ENCODE measurements around the gene ADH1B.
A peak's percentile ranks its signal among the peaks of the same experiment; 100 is the strongest.
"Not testable (repeated sequence)": the region's sequence is repeated elsewhere in the genome, so short reads cannot be mapped to it uniquely, and the experiment has no call there.

The ADH1B gene

DNA sequence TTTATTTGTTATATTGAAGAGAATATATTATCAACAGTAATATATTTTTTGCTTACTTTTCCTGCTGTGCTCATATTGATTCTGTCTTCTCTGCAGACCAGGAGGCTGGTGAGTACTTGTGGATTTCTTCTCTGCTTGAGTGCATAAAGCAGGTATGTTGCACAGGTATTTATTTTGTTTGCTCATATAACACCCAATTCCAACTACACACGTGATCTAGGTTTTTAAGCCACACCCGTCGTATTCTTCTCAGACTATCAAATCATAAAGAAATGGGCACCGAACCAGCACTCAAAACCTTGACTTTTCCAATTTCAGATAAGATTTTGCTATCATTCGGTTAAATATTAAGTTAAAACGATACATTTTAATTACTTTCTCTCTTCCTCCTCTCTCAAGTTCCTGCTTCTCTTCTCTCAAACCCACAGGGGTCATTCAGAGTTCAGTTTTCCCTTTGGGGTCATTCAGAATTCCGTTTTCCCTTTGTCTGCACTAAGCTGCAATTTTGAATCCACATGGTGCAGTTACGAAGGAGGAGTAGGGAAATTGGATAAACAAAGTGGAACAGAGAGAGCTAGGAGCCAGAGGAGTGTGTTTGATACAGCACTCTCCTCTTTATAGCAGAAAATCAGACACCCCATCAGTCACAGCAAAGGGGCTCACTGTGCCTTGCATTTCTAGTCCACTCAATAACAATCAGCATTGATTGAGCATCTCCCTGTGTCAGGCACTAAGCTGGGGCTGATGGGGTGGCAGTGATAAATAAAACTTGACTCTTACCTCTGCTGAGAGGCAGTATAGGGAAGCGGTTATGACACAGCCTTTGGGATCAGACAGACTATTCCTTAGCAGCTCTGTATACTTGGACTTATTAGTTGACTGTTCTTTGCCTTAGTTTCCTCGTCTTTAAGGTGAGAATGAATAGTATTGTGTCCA lies 31.7 kb upstream of the ADH1B start, which contains the start of gene ADH1C:
Gene ADH1C, minus strand, starts transcription at position 145 of the 936 bp plus-strand sequence. Its CDS starts 71 bp downstream, at position 74.
- no peaks in the 10 kb centered on the region for H3K27me3 ChIP-seq (ENCODE audit: control insufficient read depth in 1 of 2, insufficient read depth in 2 of 2, low read length in 2 of 2)
- peak within 1 kb of the TSS; percentile 55 to 67 for H3K4me3 ChIP-seq (ENCODE audit: low read depth in 1 of 2, low read length in 2 of 2)
- peaks cover 10 to 16% of the 10 kb centered on the region in 2 donors for H3K4me1 ChIP-seq (ENCODE audit: control insufficient read depth in 1 of 2, insufficient read depth in 2 of 2, low read length in 2 of 2)
- H3K27ac ChIP-seq (ENCODE audit: low read depth, low read length), result no peak within 1 kb of the TSS
- peaks cover 0 to 6% of the 10 kb centered on the region in 2 donors for H3K36me3 ChIP-seq (ENCODE audit: control insufficient read depth in 1 of 2, insufficient read depth in 2 of 2, low read length in 2 of 2)
- peak within 1 kb of the TSS; percentile 2 to 28 for H3K9ac ChIP-seq (ENCODE audit: low read depth in 1 of 2, low read length in 2 of 2)
- H3K9me3 ChIP-seq (ENCODE audit: control insufficient read depth in 1 of 2, low read length in 2 of 2), result no peaks in the 10 kb centered on the region

DNA sequence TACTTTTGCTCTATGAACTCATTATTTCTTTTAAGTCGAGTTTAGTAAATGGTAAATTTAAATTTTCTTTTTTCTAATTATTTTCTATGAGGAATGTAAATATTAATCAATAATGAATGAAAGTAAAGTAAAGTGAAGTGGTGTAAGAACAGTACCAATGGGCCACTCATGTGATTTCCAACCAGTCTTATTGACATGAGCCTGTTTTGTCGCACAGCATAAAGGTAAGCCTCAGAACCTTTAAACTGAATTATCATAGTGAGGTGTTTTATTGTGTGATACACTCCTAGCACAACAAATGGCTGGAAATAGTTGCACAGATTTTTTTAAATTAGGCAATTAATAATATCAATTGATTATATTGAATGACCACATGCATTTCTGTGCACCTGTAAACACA lies 30.3 kb upstream of the ADH1B start:
- H3K36me3 ChIP-seq (ENCODE audit: control insufficient read depth in 1 of 2, insufficient read depth in 2 of 2, low read length in 2 of 2), result peaks cover 5 to 13% of the 10 kb centered on the region in 2 donors
- H3K9me3 ChIP-seq (ENCODE audit: control insufficient read depth in 1 of 2, low read length in 2 of 2), result no peaks in the 10 kb centered on the region
- peak overlapping the region; percentile 47 to 67 for H3K4me3 ChIP-seq (ENCODE audit: low read depth in 1 of 2, low read length in 2 of 2)
- peak overlapping the region in 1 of 2 donors; percentile 30 for H3K9ac ChIP-seq (ENCODE audit: low read depth in 1 of 2, low read length in 2 of 2)
- H3K4me1 ChIP-seq (ENCODE audit: control insufficient read depth in 1 of 2, insufficient read depth in 2 of 2, low read length in 2 of 2), result peaks cover 13 to 14% of the 10 kb centered on the region in 2 donors
- no peak overlapping the region for H3K27ac ChIP-seq (ENCODE audit: low read depth, low read length)
- no peaks in the 10 kb centered on the region for H3K27me3 ChIP-seq (ENCODE audit: control insufficient read depth in 1 of 2, insufficient read depth in 2 of 2, low read length in 2 of 2)

DNA sequence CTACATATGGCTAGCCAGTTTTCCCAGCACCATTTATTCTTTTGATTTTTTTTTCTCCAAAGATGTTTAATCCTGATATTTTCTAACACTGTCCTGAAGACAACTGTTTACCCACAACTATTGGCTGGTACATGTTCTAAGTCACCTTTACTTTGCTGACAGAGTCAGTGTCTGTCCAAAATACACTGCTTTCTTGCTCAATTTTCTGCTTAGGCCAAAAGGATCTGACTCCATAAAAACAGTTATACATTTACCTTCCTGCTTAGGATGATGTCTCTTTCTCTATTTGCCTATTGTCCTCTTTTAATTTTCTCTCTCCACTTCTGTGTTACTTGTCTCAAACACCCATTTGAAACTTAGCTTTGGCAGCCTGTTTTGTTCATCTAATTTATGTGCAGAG lies 28.1 kb upstream of the ADH1B start:
- Histone ChIP-seq H3K9me3 (ENCODE audit: control insufficient read depth in 1 of 2, low read length in 2 of 2) (no peaks in the 10 kb centered on the region), H3K9ac (ENCODE audit: low read depth in 1 of 2, low read length in 2 of 2) (no peak overlapping the region), H3K4me3 (ENCODE audit: low read depth in 1 of 2, low read length in 2 of 2) (peak overlapping the region; percentile 50 to 52), H3K36me3 (ENCODE audit: control insufficient read depth in 1 of 2, insufficient read depth in 2 of 2, low read length in 2 of 2) (peaks cover 10 to 25% of the 10 kb centered on the region in 2 donors), H3K27me3 (ENCODE audit: control insufficient read depth in 1 of 2, insufficient read depth in 2 of 2, low read length in 2 of 2) (no peaks in the 10 kb centered on the region), H3K27ac (ENCODE audit: low read depth, low read length) (no peak overlapping the region), H3K4me1 (ENCODE audit: control insufficient read depth in 1 of 2, insufficient read depth in 2 of 2, low read length in 2 of 2) (peaks cover 13 to 14% of the 10 kb centered on the region in 2 donors)

DNA sequence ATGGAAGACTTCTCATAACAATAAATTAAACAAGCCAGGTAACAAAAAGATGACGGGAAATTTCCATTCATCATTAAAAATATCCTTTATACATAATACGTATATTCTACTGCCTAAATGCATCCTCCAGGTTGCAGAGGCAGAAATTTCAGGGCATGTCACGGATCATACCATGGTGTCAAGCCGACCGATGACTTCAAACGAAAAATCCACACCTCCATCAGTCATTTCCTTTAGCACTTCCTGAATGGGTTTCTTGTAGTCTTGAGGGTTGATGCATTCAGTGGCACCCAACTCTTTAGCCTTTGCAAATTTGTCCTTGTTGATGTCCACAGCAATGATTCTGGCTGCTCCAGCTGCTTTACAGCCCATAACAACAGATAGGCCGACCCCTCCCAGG lies 21.4 kb upstream of the ADH1B start:
- peaks cover 27 to 64% of the 10 kb centered on the region in 2 donors for H3K36me3 ChIP-seq (ENCODE audit: control insufficient read depth in 1 of 2, insufficient read depth in 2 of 2, low read length in 2 of 2)
- not testable (repeated sequence) for H3K4me3 ChIP-seq (ENCODE audit: low read depth in 1 of 2, low read length in 2 of 2); H3K4me1 ChIP-seq (ENCODE audit: control insufficient read depth in 1 of 2, insufficient read depth in 2 of 2, low read length in 2 of 2); H3K9ac ChIP-seq (ENCODE audit: low read depth in 1 of 2, low read length in 2 of 2); H3K27me3 ChIP-seq (ENCODE audit: control insufficient read depth in 1 of 2, insufficient read depth in 2 of 2, low read length in 2 of 2); H3K27ac ChIP-seq (ENCODE audit: low read depth, low read length); H3K9me3 ChIP-seq (ENCODE audit: control insufficient read depth in 1 of 2, low read length in 2 of 2)

DNA sequence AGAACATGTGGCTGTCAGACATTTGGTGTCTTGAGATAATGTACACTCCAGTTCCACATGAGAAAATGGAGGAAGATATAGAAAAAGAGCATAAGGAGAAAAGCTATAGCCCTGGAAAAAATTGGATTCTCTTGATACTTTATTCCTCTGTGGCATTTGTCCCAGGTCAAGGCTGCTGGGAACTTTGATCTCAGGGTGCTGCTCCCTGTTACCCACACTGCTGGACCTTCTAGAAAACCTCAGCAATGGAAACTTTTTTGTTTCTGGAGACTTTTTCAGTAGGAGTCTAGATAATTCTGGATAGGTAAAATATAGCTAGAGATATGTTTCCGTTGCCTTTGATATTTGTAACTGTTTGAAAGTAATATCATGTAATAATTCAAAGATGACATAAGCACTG lies 20.2 kb upstream of the ADH1B start:
- no peaks in the 10 kb centered on the region for H3K4me1 ChIP-seq (ENCODE audit: control insufficient read depth in 1 of 2, insufficient read depth in 2 of 2, low read length in 2 of 2)
- no peak overlapping the region for H3K4me3 ChIP-seq (ENCODE audit: low read depth in 1 of 2, low read length in 2 of 2)
- H3K27ac ChIP-seq (ENCODE audit: low read depth, low read length), result no peak overlapping the region
- no peak overlapping the region for H3K9ac ChIP-seq (ENCODE audit: low read depth in 1 of 2, low read length in 2 of 2)
- no peaks in the 10 kb centered on the region for H3K27me3 ChIP-seq (ENCODE audit: control insufficient read depth in 1 of 2, insufficient read depth in 2 of 2, low read length in 2 of 2)
- no peaks in the 10 kb centered on the region for H3K9me3 ChIP-seq (ENCODE audit: control insufficient read depth in 1 of 2, low read length in 2 of 2)
- H3K36me3 ChIP-seq (ENCODE audit: control insufficient read depth in 1 of 2, insufficient read depth in 2 of 2, low read length in 2 of 2), result peaks cover 21 to 57% of the 10 kb centered on the region in 2 donors

DNA sequence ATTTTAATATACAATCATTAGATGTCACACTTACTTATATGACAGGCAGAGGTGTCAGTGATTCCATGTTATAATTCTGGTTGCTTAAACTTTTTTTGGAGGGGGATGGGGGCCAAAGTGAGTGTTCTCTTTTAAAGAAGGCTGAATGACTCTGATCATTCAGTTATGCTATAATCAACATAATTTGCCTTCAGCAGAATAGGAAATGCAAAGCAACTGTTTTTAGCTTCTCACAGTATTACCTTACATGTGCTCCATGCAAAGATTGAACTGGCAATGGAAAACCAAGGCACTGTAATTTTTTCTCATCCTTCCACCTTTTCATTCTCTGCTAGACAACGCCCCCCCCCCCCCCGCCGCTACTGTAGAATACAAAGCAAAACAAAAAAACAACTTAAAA lies 18.0 kb upstream of the ADH1B start:
- no peak overlapping the region for H3K4me3 ChIP-seq (ENCODE audit: low read depth in 1 of 2, low read length in 2 of 2)
- H3K9ac ChIP-seq (ENCODE audit: low read depth in 1 of 2, low read length in 2 of 2), result no peak overlapping the region
- H3K36me3 ChIP-seq (ENCODE audit: control insufficient read depth in 1 of 2, insufficient read depth in 2 of 2, low read length in 2 of 2), result peaks cover 16 to 43% of the 10 kb centered on the region in 2 donors
- no peak overlapping the region for H3K27ac ChIP-seq (ENCODE audit: low read depth, low read length)
- H3K9me3 ChIP-seq (ENCODE audit: control insufficient read depth in 1 of 2, low read length in 2 of 2), result no peaks in the 10 kb centered on the region
- no peaks in the 10 kb centered on the region for H3K4me1 ChIP-seq (ENCODE audit: control insufficient read depth in 1 of 2, insufficient read depth in 2 of 2, low read length in 2 of 2)
- no peaks in the 10 kb centered on the region for H3K27me3 ChIP-seq (ENCODE audit: control insufficient read depth in 1 of 2, insufficient read depth in 2 of 2, low read length in 2 of 2)

DNA sequence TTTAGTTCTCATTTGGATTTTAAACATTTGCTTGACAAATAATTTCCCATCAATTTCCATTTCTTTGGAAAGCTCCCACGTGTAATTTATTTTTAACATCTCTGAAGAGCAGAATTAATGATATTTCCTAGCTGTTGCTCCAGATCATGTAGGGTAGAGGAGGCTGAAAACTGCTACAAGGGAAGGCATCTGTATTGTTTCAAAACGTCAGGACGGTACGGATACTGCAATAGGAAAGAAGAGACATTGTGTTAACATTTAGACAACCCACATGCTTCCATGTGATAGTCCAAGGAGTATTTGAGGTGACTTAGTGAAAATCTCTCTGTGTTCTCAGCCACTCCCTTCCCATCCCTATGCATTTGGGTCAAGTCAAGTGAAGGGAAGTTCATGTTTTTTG lies 15.4 kb upstream of the ADH1B start:
- Histone ChIP-seq H3K36me3 (ENCODE audit: control insufficient read depth in 1 of 2, insufficient read depth in 2 of 2, low read length in 2 of 2) (peaks cover 9 to 26% of the 10 kb centered on the region in 2 donors), H3K27ac (ENCODE audit: low read depth, low read length) (no peak overlapping the region), H3K9me3 (ENCODE audit: control insufficient read depth in 1 of 2, low read length in 2 of 2) (no peaks in the 10 kb centered on the region), H3K9ac (ENCODE audit: low read depth in 1 of 2, low read length in 2 of 2) (no peak overlapping the region), H3K4me1 (ENCODE audit: control insufficient read depth in 1 of 2, insufficient read depth in 2 of 2, low read length in 2 of 2) (no peaks in the 10 kb centered on the region), H3K4me3 (ENCODE audit: low read depth in 1 of 2, low read length in 2 of 2) (no peak overlapping the region), H3K27me3 (ENCODE audit: control insufficient read depth in 1 of 2, insufficient read depth in 2 of 2, low read length in 2 of 2) (no peaks in the 10 kb centered on the region)

DNA sequence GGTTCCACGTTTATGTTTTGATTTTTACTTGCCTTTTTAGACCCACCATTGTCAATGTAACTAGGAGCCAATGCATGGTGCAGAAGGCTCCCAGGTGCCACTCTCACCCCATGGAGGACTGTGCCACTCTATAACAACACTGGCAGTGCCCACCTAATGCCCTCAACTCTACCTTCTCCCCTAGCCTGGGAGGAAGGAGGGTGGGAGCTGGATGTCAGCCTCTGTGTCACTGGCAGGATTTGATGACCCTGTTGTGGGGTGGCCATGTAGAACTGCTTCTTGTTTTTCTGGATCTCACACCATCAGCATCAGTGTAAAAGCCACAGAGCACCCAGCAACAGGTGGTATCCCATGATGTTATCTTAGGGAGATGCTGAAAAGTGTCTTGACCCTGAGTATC lies 13.7 kb upstream of the ADH1B start:
- Histone ChIP-seq H3K36me3 (ENCODE audit: control insufficient read depth in 1 of 2, insufficient read depth in 2 of 2, low read length in 2 of 2) (peaks cover 4 to 12% of the 10 kb centered on the region in 2 donors), H3K4me3 (ENCODE audit: low read depth in 1 of 2, low read length in 2 of 2) (no peak overlapping the region), H3K9ac (ENCODE audit: low read depth in 1 of 2, low read length in 2 of 2) (no peak overlapping the region), H3K27ac (ENCODE audit: low read depth, low read length) (no peak overlapping the region), H3K4me1 (ENCODE audit: control insufficient read depth in 1 of 2, insufficient read depth in 2 of 2, low read length in 2 of 2) (no peaks in the 10 kb centered on the region), H3K9me3 (ENCODE audit: control insufficient read depth in 1 of 2, low read length in 2 of 2) (no peaks in the 10 kb centered on the region), H3K27me3 (ENCODE audit: control insufficient read depth in 1 of 2, insufficient read depth in 2 of 2, low read length in 2 of 2) (no peaks in the 10 kb centered on the region)

DNA sequence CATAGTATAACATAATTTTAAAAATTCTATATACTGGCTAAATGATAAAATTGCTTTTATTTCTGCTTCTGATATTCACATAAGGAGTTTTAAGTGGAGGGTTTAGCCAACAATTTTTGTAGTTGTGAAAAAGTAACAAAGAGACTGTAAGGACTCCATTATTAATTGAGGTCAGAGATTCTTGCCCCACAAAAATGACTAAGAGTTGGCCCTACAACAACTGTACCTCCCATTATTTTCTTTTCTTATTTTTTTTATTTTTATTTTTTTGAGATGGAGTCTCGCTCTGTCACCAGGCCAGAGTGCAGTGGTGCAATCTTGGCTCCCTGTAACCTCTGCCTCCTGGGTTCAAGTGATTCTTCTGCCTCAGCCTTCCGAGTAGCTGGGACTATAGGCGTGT lies 9.4 kb upstream of the ADH1B start:
- Histone ChIP-seq H3K9me3 (ENCODE audit: control insufficient read depth in 1 of 2, low read length in 2 of 2) (peaks cover 0 to 6% of the 10 kb centered on the region in 2 donors), H3K4me1 (ENCODE audit: control insufficient read depth in 1 of 2, insufficient read depth in 2 of 2, low read length in 2 of 2) (no peaks in the 10 kb centered on the region), H3K36me3 (ENCODE audit: control insufficient read depth in 1 of 2, insufficient read depth in 2 of 2, low read length in 2 of 2) (no peaks in the 10 kb centered on the region), H3K27ac (ENCODE audit: low read depth, low read length) (no peak overlapping the region), H3K4me3 (ENCODE audit: low read depth in 1 of 2, low read length in 2 of 2) (no peak overlapping the region), H3K9ac (ENCODE audit: low read depth in 1 of 2, low read length in 2 of 2) (no peak overlapping the region), H3K27me3 (ENCODE audit: control insufficient read depth in 1 of 2, insufficient read depth in 2 of 2, low read length in 2 of 2) (no peaks in the 10 kb centered on the region)

DNA sequence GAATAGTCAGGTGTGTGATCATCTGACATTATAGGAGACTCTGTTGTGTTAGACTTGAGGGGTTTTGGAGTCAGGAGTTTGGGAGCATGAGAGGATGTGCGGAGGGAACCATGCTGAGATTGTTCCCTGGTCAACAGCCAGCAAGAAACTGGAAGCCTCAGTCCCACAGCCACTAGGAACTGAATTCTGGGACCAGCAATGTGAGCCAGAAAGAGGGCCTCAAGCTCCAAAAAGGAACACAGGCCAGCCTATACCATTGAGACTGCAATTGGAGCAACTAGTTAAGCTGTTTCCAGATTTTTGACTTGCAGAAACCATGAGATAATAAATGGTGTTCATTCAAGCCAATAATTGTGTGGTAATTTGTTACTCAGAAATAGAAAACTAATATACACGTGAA lies 8.7 kb upstream of the ADH1B start:
- no peaks in the 10 kb centered on the region for H3K4me1 ChIP-seq (ENCODE audit: control insufficient read depth in 1 of 2, insufficient read depth in 2 of 2, low read length in 2 of 2)
- no peak overlapping the region for H3K9ac ChIP-seq (ENCODE audit: low read depth in 1 of 2, low read length in 2 of 2)
- H3K27me3 ChIP-seq (ENCODE audit: control insufficient read depth in 1 of 2, insufficient read depth in 2 of 2, low read length in 2 of 2), result no peaks in the 10 kb centered on the region
- peaks cover 0 to 6% of the 10 kb centered on the region in 2 donors for H3K9me3 ChIP-seq (ENCODE audit: control insufficient read depth in 1 of 2, low read length in 2 of 2)
- no peak overlapping the region for H3K4me3 ChIP-seq (ENCODE audit: low read depth in 1 of 2, low read length in 2 of 2)
- no peaks in the 10 kb centered on the region for H3K36me3 ChIP-seq (ENCODE audit: control insufficient read depth in 1 of 2, insufficient read depth in 2 of 2, low read length in 2 of 2)
- no peak overlapping the region for H3K27ac ChIP-seq (ENCODE audit: low read depth, low read length)

All from duodenal mucosa (tissue), 2 donors.